Kidney tubule cell (primary cell): Measurements from ENCODE around the gene SELENOS.

ENCODE experiments used
- DNase-seq: peaks from one replicate; pipeline ENCODE4 v3.0.0-alpha.2; 2018; ENCODE audit warnings: low spot score

SELENOS gene

GRCh38 chr15:101250873-101251829, 26.1 kb downstream of the SELENOS start:
- peak; percentile 59 for DNase-seq

GRCh38 chr15:101250341-101250831, 26.9 kb downstream of the SELENOS start:
- DNase-seq, result peak; percentile 80

GRCh38 chr15:101248274-101248673, 29.0 kb downstream of the SELENOS start:
- DNase-seq, result no peak

- DNase-seq, result no peak
These were observed 30.2 kb downstream of the SELENOS start for GRCh38 chr15:101246824-101247745.

GRCh38 chr15:101246391-101246790, 30.9 kb downstream of the SELENOS start:
- no peak for DNase-seq

GRCh38 chr15:101244889-101245668, 32.2 kb downstream of the SELENOS start:
- DNase-seq, result no peak

- DNase-seq, result no peak
These were observed 33.1 kb downstream of the SELENOS start for GRCh38 chr15:101244036-101244781.

GRCh38 chr15:101243420-101243819, 33.9 kb downstream of the SELENOS start:
- DNase-seq, result no peak

GRCh38 chr15:101242999-101243336, 34.3 kb downstream of the SELENOS start:
- no peak for DNase-seq

- peak; percentile 9 for DNase-seq
These were observed 34.9 kb downstream of the SELENOS start for GRCh38 chr15:101242160-101242998.

- DNase-seq, result no peak
These were observed 36.9 kb downstream of the SELENOS start for GRCh38 chr15:101240358-101240757.

- DNase-seq, result no peak
These were observed 37.6 kb downstream of the SELENOS start for GRCh38 chr15:101239724-101240136.

- DNase-seq, result no peak
These were observed 40.0 kb downstream of the SELENOS start for GRCh38 chr15:101237251-101237650.

GRCh38 chr15:101233651-101234280, 43.5 kb downstream of the SELENOS start:
- no peak for DNase-seq

- no peak for DNase-seq
These were observed 44.6 kb downstream of the SELENOS start for GRCh38 chr15:101232677-101233076.

GRCh38 chr15:101228313-101228712, 49.0 kb downstream of the SELENOS start:
- DNase-seq, result no peak

- DNase-seq, result no peak
These were observed 51.6 kb downstream of the SELENOS start for GRCh38 chr15:101225658-101226057.
